GM23248 (cell line): ENCODE results near the gene EPX.

Source experiments
- EZH2 ChIP-seq: fragments of 200-600 bp; sonication (generic); IDR thresholded peaks from 2 replicates; pipeline ENCODE4 v1.6.1; 2018; ENCODE audit warnings: antibody characterized with exemption, mild to moderate bottlenecking; ENCODE audit not compliant: insufficient read depth, poor library complexity, severe bottlenecking
- EZH2phosphoT487 ChIP-seq: fragments of 200-600 bp; sonication (generic); IDR thresholded peaks from 2 replicates; pipeline ENCODE4 v1.6.1; 2018; ENCODE audit warnings: antibody characterized with exemption, moderate library complexity, mild to moderate bottlenecking, low read depth; ENCODE audit not compliant: insufficient read depth

DNA sequence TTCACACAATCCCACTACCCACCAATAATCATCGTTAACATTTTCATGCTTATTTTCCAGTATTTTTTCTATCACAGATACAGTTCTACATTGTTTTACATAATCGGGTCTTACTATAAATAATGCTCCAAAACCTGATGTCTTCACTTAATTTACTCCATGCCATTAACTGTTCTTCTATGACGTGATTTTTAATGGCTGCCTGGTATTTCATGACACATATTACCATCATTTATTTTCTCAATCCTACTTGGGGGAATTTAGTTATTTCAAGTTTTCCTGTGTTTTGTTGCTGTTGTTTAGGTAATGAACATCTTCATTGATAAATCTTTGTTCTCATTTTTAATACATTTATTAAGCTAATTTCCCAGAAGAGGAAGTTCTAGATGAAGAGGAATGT, 60.6 kb downstream of the EPX start:
- no peak for TF ChIP-seq EZH2
- no peak for TF ChIP-seq EZH2phosphoT487
